ENCODE results near the gene ANKRD12. TPM values are rescaled to one million over a fixed set of nuclear protein-coding genes. Genes with fewer than 3 reads are reported as not detected.
A peak's percentile ranks its signal among the peaks of the same experiment; 100 is the strongest.

The ANKRD12 gene
- polyA plus RNA-seq, 1 donor (not counting 4 experiments of a cell fraction or from before 2014, with no cell fraction given): 8.0 TPM

- Histone ChIP-seq H3K9me1 (ENCODE audit: control insufficient read depth, extremely low read depth, insufficient read depth, low read length) (no peaks in the 10 kb centered on the region), H3K9ac (ENCODE audit: control insufficient read depth, extremely low read depth, insufficient read depth, low read length) (peak overlapping the region; percentile 74), H3K79me2 (ENCODE audit: control insufficient read depth, insufficient read depth, low read length) (peaks cover 16% of the 10 kb centered on the region), H3K4me2 (ENCODE audit: control insufficient read depth, extremely low read depth, insufficient read depth, low read depth, low read length) (peak overlapping the region; percentile 95), H3K9me3 (ENCODE audit: control insufficient read depth, low read depth, low read length) (no peaks in the 10 kb centered on the region), H4K20me1 (ENCODE audit: control insufficient read depth, extremely low read depth, insufficient read depth, low read length) (no peaks in the 10 kb centered on the region), H2AFZ (ENCODE audit: control insufficient read depth, low read length) (peak overlapping the region; percentile 70), H3K4me1 (ENCODE audit: control insufficient read depth, extremely low read depth, insufficient read depth, low read length) (peaks cover 3% of the 10 kb centered on the region), H3K27me3 (ENCODE audit: control insufficient read depth, extremely low read depth, insufficient read depth, low read length) (no peaks in the 10 kb centered on the region), H3K36me3 (ENCODE audit: control insufficient read depth in 2 of 2, extremely low read depth in 1 of 2, insufficient read depth in 2 of 2, low read length in 2 of 2) (peaks cover 0 to 2% of the 10 kb centered on the region in 2 experiments), H3K4me3 (ENCODE audit: control insufficient read depth in 2 of 3, extremely low read depth in 1 of 3, insufficient read depth in 2 of 3, low read depth in 1 of 3, low read length in 3 of 3) (peak overlapping the region; percentile 59 to 85 (median 78)), H3K27ac (ENCODE audit: control insufficient read depth, insufficient read depth, low read length) (peak overlapping the region; percentile 29)
- dilution Hi-C loops (cut with MboI; ENCODE audit: extremely low pct_ligation_motif_present, low sequenced_read_pairs): no loop called here
- TF ChIP-seq EZH2 (IDR thresholded peaks at IDR 0.05; ENCODE audit: low read length) (no peak), CTCF (optimal IDR thresholded peaks at IDR 0.05 in 1 of 3, IDR thresholded peaks at IDR 0.05 in 1 of 3, conservative IDR thresholded peaks at IDR 0.05 in 1 of 3; ENCODE audit: extremely low read depth in 1 of 3, insufficient read depth in 2 of 3, low read length in 3 of 3) (no peak)
- DNase-seq (ENCODE audit: low read depth, low spot score) (no peak), FAIRE-seq (no peak)
Measured at GRCh38 chr18:9334973-9335696, 198.6 kb downstream of the ANKRD12 start.

Small RNA genes lying within 50 kb of the gene (small RNA-seq; reads per million reads assigned to genes)
- gene RF00019 (ENCODE audit: insufficient read length in 3 of 3, low read depth in 3 of 3, low replicate concordance in 1 of 3): 0 reads per million in 3 experiments

Other genes starting within 250 kb of the ANKRD12 start
- 107 to 202 TPM (median 125 TPM) in 3 replicates for gene NDUFV2, start 34.1 kb upstream of the ANKRD12 start, polyA plus RNA-seq
- 34.2 to 46.9 TPM (median 44.0 TPM) in 3 replicates for gene TWSG1, start 198.0 kb downstream of the ANKRD12 start, polyA plus RNA-seq